Measurements from ENCODE around the gene DCUN1D5.

The DCUN1D5 gene

DNA sequence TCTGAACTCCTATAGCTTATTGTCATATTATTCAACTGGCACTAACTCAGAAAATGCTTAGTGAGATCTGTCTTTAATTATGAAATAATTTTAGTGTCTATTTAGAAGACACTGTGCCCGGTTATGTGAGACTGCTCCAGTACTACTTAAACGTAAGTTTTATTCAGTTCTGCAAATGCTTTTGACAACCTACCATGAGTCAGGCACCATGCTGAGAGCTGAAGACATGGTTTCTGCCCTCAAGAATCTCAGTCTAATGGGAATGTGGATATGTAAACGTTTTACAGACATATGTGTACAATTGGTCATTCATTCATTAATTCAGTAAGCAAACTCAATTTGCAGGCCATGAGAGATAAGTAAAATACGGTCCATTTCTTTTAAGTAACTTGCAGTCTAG, 40.0 kb downstream of the DCUN1D5 start:
- no peak overlapping the region for H3K27ac ChIP-seq (ENCODE audit: low read length)
- DNase-seq (no peak), ATAC-seq (ENCODE audit: insufficient read depth, low read depth) (no peak)
- H3K4me1 ChIP-seq (ENCODE audit: insufficient read depth, low read length), result no peaks in the 10 kb centered on the region
- H3K27me3 ChIP-seq (ENCODE audit: insufficient read depth, low read length, poor library complexity), result no peaks in the 10 kb centered on the region
- H3K79me2 ChIP-seq (ENCODE audit: insufficient read depth, low read length), result no peaks in the 10 kb centered on the region
- peaks cover under 1% of the 10 kb centered on the region; the same call in 1 of the 2 replicates for H3K36me3 ChIP-seq (ENCODE audit: insufficient read depth, low read length)
- H2AFZ ChIP-seq (ENCODE audit: low read depth, low read length), result no peak overlapping the region
- no peak overlapping the region for H3K4me2 ChIP-seq (ENCODE audit: insufficient read depth, low read length)
- no peaks in the 10 kb centered on the region for H3K9me3 ChIP-seq (ENCODE audit: insufficient read depth, low read length, severe bottlenecking)
- TF ChIP-seq, protein P1, sequence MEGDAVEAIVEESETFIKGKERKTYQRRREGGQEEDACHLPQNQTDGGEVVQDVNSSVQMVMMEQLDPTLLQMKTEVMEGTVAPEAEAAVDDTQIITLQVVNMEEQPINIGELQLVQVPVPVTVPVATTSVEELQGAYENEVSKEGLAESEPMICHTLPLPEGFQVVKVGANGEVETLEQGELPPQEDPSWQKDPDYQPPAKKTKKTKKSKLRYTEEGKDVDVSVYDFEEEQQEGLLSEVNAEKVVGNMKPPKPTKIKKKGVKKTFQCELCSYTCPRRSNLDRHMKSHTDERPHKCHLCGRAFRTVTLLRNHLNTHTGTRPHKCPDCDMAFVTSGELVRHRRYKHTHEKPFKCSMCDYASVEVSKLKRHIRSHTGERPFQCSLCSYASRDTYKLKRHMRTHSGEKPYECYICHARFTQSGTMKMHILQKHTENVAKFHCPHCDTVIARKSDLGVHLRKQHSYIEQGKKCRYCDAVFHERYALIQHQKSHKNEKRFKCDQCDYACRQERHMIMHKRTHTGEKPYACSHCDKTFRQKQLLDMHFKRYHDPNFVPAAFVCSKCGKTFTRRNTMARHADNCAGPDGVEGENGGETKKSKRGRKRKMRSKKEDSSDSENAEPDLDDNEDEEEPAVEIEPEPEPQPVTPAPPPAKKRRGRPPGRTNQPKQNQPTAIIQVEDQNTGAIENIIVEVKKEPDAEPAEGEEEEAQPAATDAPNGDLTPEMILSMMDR (IDR thresholded peaks at IDR 0.05; ENCODE audit: borderline replicate concordance, extremely low read depth, low read length, poor library complexity, severe bottlenecking), result no peak
- TF ChIP-seq EZH2 (IDR thresholded peaks at IDR 0.05; ENCODE audit: borderline replicate concordance, low read depth, low read length, severe bottlenecking), result no peak
- H3K9ac ChIP-seq (ENCODE audit: low read depth, low read length), result no peak overlapping the region
- H3K4me3 ChIP-seq (ENCODE audit: low read depth in 1 of 2, low read length in 2 of 2), result no peak overlapping the region
- no peaks in the 10 kb centered on the region for H4K20me1 ChIP-seq (ENCODE audit: insufficient read depth, low read length)

- H3K9me3 ChIP-seq (ENCODE audit: insufficient read depth, low read length, severe bottlenecking), result no peaks in the 10 kb centered on the region
- H3K4me1 ChIP-seq (ENCODE audit: insufficient read depth, low read length), result no peaks in the 10 kb centered on the region
- no peak overlapping the region for H3K9ac ChIP-seq (ENCODE audit: low read depth, low read length)
- no peaks in the 10 kb centered on the region for H3K36me3 ChIP-seq (ENCODE audit: insufficient read depth, low read length)
- H3K4me2 ChIP-seq (ENCODE audit: insufficient read depth, low read length), result no peak overlapping the region
- H2AFZ ChIP-seq (ENCODE audit: low read depth, low read length), result no peak overlapping the region
- H4K20me1 ChIP-seq (ENCODE audit: insufficient read depth, low read length), result no peaks in the 10 kb centered on the region
- H3K27ac ChIP-seq (ENCODE audit: low read length), result no peak overlapping the region
- H3K79me2 ChIP-seq (ENCODE audit: insufficient read depth, low read length), result no peaks in the 10 kb centered on the region
- no peaks in the 10 kb centered on the region for H3K27me3 ChIP-seq (ENCODE audit: insufficient read depth, low read length, poor library complexity)
- no peak overlapping the region for H3K4me3 ChIP-seq (ENCODE audit: low read depth in 1 of 2, low read length in 2 of 2)
- TF ChIP-seq, protein P1 (IDR thresholded peaks at IDR 0.05; ENCODE audit: borderline replicate concordance, extremely low read depth, low read length, poor library complexity, severe bottlenecking), result no peak
- no peak for TF ChIP-seq EZH2 (IDR thresholded peaks at IDR 0.05; ENCODE audit: borderline replicate concordance, low read depth, low read length, severe bottlenecking)
- no peak for ATAC-seq (ENCODE audit: insufficient read depth, low read depth)
- no peak for DNase-seq
Measured at GRCh38 chr11:103051151-103051801, 40.7 kb downstream of the DCUN1D5 start.

- no peak for ATAC-seq (ENCODE audit: insufficient read depth, low read depth)
- H3K4me1 ChIP-seq (ENCODE audit: insufficient read depth, low read length), result no peaks in the 10 kb centered on the region
- H3K79me2 ChIP-seq (ENCODE audit: insufficient read depth, low read length), result no peaks in the 10 kb centered on the region
- no peaks in the 10 kb centered on the region for H3K27me3 ChIP-seq (ENCODE audit: insufficient read depth, low read length, poor library complexity)
- no peaks in the 10 kb centered on the region for H3K36me3 ChIP-seq (ENCODE audit: insufficient read depth, low read length)
- no peak overlapping the region for H3K9ac ChIP-seq (ENCODE audit: low read depth, low read length)
- no peak for DNase-seq
- H3K4me3 ChIP-seq (ENCODE audit: low read depth in 1 of 2, low read length in 2 of 2), result no peak overlapping the region
- H4K20me1 ChIP-seq (ENCODE audit: insufficient read depth, low read length), result no peaks in the 10 kb centered on the region
- no peak overlapping the region for H3K4me2 ChIP-seq (ENCODE audit: insufficient read depth, low read length)
- H3K9me3 ChIP-seq (ENCODE audit: insufficient read depth, low read length, severe bottlenecking), result no peaks in the 10 kb centered on the region
- no peak overlapping the region for H3K27ac ChIP-seq (ENCODE audit: low read length)
- H2AFZ ChIP-seq (ENCODE audit: low read depth, low read length), result no peak overlapping the region
- no peak for TF ChIP-seq EZH2 (IDR thresholded peaks at IDR 0.05; ENCODE audit: borderline replicate concordance, low read depth, low read length, severe bottlenecking)
- TF ChIP-seq, protein P1 (IDR thresholded peaks at IDR 0.05; ENCODE audit: borderline replicate concordance, extremely low read depth, low read length, poor library complexity, severe bottlenecking), result no peak
Measured at GRCh38 chr11:103050351-103050750, 41.6 kb downstream of the DCUN1D5 start.

All from DND-41 (cell line).